Measurements from ENCODE around the gene RBBP6. TPM values are rescaled to one million over a fixed set of nuclear protein-coding genes. Genes with fewer than 3 reads are reported as not detected.

The RBBP6 gene
- total RNA-seq, 4 donors from 2014 or later, result 45.6 to 147 (median 101) TPM

DNA sequence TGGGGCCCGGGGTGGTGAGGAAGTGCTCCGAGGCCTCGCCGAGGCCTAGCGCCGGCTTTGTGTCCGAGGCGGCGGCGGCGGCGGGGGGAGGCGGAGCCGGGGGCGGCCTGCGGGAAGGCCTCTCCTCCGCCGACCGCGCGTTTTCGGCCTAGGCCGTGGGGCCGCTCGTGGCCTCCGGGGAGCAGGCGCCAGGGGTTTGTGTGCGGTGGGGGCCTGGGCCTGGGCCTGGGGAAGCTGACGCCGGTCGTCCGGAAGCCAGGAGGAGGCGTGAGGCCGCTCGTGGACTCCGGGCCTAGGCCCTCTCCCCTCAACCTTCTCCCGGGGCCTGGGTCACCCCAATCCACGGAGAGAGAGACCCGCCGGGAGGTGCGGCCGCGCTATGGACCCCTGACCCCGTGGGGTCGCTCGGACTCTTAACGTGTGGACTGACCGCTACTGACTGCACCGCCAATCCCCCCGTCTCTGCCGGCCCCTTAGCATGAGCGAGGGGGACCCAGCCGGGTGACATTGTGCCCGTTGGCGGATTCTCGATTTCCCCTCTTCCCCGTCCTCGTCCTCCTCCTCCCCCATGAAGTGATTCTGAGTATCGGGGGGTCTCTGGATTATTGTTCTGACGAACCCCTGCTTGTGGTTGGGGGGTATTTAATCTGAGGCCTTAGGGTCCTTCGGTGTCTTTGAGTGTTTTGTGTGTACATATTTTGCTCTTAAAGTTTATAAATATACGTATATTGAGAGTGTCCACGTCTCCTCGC lies 660 bp downstream of the RBBP6 start:
- peak; percentile 73 to 84 for DNase-seq (ENCODE audit: low spot score in 2 of 2)
- WGBS, result 0% methylated on average over 29 of the region's 64 CpGs

DNA sequence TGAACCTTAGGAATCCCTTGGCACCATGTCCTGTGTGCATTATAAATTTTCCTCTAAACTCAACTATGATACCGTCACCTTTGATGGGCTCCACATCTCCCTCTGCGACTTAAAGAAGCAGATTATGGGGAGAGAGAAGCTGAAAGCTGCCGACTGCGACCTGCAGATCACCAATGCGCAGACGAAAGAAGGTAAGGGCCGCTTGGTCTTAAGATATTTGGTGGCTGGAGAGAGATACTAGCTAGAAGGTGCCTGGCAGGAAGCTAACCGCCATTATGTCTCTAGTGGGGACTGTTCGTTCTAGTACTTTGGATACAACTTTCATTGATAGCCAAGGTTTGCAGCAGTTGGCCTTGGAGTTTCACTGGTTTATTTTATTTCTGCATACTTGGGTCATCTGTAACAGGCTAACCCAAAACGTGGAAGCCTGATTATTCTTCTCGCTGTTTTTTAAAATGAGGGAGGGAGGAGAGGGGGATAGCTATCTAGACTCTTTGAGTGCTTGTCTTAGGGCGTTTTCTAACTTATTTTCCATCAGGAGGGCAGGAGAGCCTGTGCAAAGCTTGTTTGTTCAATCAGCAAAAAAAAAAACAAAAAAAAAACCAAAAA lies 1.3 kb downstream of the RBBP6 start:
- Histone ChIP-seq H3K4me1 (peaks cover 46% of the 10 kb centered on the region), H3K4me3 (peak overlapping the region; percentile 81), H3K27ac (peak overlapping the region; percentile 99), H3K27me3 (no peaks in the 10 kb centered on the region), H3K36me3 (no peaks in the 10 kb centered on the region), H3K9me3 (no peaks in the 10 kb centered on the region)
- no peak for DNase-seq (ENCODE audit: low spot score in 2 of 2)
- 0% methylated on average over 12 of the region's 12 CpGs for WGBS
- TF ChIP-seq POLR2AphosphoS5 (IDR thresholded peaks at IDR 0.05) (no peak), EP300 (IDR thresholded peaks at IDR 0.05) (no peak), POLR2A (IDR thresholded peaks at IDR 0.05) (no peak)
- TF ChIP-seq, protein P1, sequence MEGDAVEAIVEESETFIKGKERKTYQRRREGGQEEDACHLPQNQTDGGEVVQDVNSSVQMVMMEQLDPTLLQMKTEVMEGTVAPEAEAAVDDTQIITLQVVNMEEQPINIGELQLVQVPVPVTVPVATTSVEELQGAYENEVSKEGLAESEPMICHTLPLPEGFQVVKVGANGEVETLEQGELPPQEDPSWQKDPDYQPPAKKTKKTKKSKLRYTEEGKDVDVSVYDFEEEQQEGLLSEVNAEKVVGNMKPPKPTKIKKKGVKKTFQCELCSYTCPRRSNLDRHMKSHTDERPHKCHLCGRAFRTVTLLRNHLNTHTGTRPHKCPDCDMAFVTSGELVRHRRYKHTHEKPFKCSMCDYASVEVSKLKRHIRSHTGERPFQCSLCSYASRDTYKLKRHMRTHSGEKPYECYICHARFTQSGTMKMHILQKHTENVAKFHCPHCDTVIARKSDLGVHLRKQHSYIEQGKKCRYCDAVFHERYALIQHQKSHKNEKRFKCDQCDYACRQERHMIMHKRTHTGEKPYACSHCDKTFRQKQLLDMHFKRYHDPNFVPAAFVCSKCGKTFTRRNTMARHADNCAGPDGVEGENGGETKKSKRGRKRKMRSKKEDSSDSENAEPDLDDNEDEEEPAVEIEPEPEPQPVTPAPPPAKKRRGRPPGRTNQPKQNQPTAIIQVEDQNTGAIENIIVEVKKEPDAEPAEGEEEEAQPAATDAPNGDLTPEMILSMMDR (IDR thresholded peaks at IDR 0.05), result no peak

More for the DNA sequence above, 660 bp downstream of the RBBP6 start:
- Histone ChIP-seq H3K9me3 (no peaks in the 10 kb centered on the region), H3K4me3 (peak overlapping the region; percentile 81), H3K4me1 (peaks cover 42% of the 10 kb centered on the region), H3K27ac (peak overlapping the region; percentile 99), H3K36me3 (no peaks in the 10 kb centered on the region), H3K27me3 (no peaks in the 10 kb centered on the region)
- TF ChIP-seq, protein P1 (IDR thresholded peaks at IDR 0.05), result no peak
- TF ChIP-seq EP300 (IDR thresholded peaks at IDR 0.05), result no peak
- TF ChIP-seq POLR2A (IDR thresholded peaks at IDR 0.05), result no peak
- no peak for TF ChIP-seq POLR2AphosphoS5 (IDR thresholded peaks at IDR 0.05)

DNA sequence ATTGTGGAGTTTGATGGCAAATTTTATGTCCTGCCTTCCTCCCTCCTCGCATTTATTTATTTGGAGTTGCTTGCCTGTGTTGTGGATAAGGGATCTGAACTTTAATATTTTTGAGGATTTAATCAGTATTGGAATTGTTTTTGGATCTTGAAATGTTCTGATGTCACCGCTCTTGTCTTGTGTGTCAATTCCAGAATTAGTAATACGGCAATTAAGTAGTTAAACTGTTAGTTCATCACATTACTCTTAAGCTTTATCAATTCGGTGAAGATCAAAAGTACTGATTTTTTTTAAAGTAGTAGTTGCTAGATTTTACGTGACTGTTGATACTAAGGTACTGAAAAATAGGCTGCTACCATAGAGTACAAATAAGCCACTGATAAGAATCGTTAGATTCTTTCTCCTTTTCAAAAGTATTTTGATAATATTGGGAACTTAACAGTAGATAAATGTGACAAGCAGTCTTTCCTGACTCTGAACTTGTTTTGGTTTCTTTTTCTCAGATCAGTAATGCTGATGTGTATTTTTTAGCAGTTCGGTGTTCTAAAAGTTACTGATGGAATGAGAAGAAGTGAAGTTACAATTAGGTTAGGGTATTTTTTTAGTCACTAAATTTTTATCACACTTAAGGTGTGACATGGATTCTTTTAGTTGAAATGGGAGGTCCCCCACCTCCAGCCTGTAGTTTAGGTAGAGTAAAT lies 2.0 kb downstream of the RBBP6 start:
- Histone ChIP-seq H3K27me3 (no peaks in the 10 kb centered on the region), H3K27ac (peak overlapping the region; percentile 99), H3K4me3 (peak overlapping the region; percentile 81), H3K4me1 (peaks cover 52% of the 10 kb centered on the region), H3K36me3 (peaks cover 5% of the 10 kb centered on the region), H3K9me3 (no peaks in the 10 kb centered on the region)
- WGBS, result 5% methylated on average over 7 of the region's 7 CpGs
- TF ChIP-seq EP300 (IDR thresholded peaks at IDR 0.05) (no peak), POLR2A (IDR thresholded peaks at IDR 0.05) (no peak), POLR2AphosphoS5 (IDR thresholded peaks at IDR 0.05) (no peak)
- TF ChIP-seq, protein P1 (IDR thresholded peaks at IDR 0.05), result no peak
- no peak for DNase-seq (ENCODE audit: low spot score in 2 of 2)

DNA sequence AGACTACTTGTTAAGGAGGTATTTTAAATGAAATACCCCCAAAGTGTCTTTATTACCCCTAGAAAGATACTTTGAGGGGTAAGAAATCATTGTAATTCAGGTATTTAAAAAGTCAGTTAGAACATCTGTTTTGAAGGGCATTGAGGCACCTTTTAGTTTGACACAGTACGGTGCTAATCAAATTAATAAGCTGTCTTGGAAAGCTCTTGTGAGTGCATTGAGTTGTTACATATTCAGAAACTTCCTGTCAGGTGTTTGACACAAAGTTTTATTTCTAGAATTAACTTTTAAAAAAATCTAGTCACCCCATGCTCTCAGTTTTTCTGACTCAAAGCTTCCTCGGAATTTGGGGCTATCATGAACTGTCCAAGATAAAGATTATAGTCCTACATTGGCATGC lies 4.6 kb downstream of the RBBP6 start:
- WGBS, result 24% methylated on average over 2 of the region's 2 CpGs
- H3K27ac ChIP-seq, result no peak overlapping the region
- H3K9me3 ChIP-seq, result no peaks in the 10 kb centered on the region
- peaks cover 49% of the 10 kb centered on the region for H3K4me1 ChIP-seq
- TF ChIP-seq, protein P1 (IDR thresholded peaks at IDR 0.05), result no peak
- no peak for TF ChIP-seq POLR2A (IDR thresholded peaks at IDR 0.05)
- TF ChIP-seq POLR2AphosphoS5 (IDR thresholded peaks at IDR 0.05), result no peak
- TF ChIP-seq EP300 (IDR thresholded peaks at IDR 0.05), result no peak
- H3K4me3 ChIP-seq, result no peak overlapping the region
- DNase-seq (ENCODE audit: low spot score in 2 of 2), result no peak
- H3K36me3 ChIP-seq, result peaks cover 29% of the 10 kb centered on the region
- H3K27me3 ChIP-seq, result no peaks in the 10 kb centered on the region

DNA sequence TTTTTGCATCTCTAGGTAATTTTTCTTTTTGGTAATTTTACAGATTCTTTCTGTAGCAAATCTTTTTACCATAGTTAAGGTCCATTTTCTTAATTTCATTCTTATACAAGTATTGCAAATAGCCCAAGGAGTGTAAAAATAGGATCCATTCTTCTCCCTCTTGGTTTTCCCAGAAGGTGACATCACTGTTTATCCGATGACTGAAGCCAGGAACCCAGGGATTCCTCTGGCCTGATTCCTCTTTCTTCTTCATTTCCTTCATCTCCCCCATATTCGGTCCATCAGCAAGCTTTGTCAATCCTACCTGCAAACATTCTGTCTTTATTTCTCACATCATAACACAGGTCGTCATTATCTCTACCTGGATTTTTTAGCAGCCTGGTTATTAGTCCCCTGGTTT lies 5.3 kb downstream of the RBBP6 start:
- H3K4me3 ChIP-seq, result no peak overlapping the region
- H3K9me3 ChIP-seq, result no peaks in the 10 kb centered on the region
- no peaks in the 10 kb centered on the region for H3K27me3 ChIP-seq
- TF ChIP-seq POLR2AphosphoS5 (IDR thresholded peaks at IDR 0.05), result no peak
- TF ChIP-seq POLR2A (IDR thresholded peaks at IDR 0.05), result no peak
- no peak for TF ChIP-seq EP300 (IDR thresholded peaks at IDR 0.05)
- no peak overlapping the region for H3K27ac ChIP-seq
- H3K36me3 ChIP-seq, result peaks cover 36% of the 10 kb centered on the region
- 51% methylated on average over 3 of the region's 3 CpGs for WGBS
- peaks cover 47% of the 10 kb centered on the region for H3K4me1 ChIP-seq
- no peak for DNase-seq (ENCODE audit: low spot score in 2 of 2)

Measured in suprapubic skin (tissue), 4 donors.